SK-N-SH (cell line): ENCODE data around the gene NLGN1. TPM values are rescaled to one million over a fixed set of nuclear protein-coding genes. Genes with fewer than 3 reads are reported as not detected.

Experiments used
- CTCF ChIA-PET: fragments of 300-600, 350-600 bp; formaldehyde crosslinking; extraction: SDS; loops from one replicate; lab custom pipeline; 2021; lab: Yijun Ruan, JAX
- POLR2A ChIA-PET: fragments of 350-600 bp; sonication (Branson Sonifier 250); formaldehyde crosslinking; extraction: SDS; loops from one replicate; lab custom pipeline; 2020; ENCODE audit warnings: antibody characterized with exemption, inconsistent platforms; lab: Yijun Ruan, JAX
- DNase-seq: peaks from one replicate; pipeline ENCODE4 v3.0.0; 2012
- H2AFZ ChIP-seq: fragments of 200-600 bp; sonication (generic); 2 replicates; pipeline ENCODE4 v1.8.1; 2016; ENCODE audit warnings: antibody characterized with exemption, mild to moderate bottlenecking, low read depth
- H3F3A ChIP-seq: fragments of 200-600 bp; sonication (generic); replicated peaks from 2 replicates; pipeline ENCODE3; 2016; ENCODE audit warnings: antibody characterized with exemption, mild to moderate bottlenecking; ENCODE audit not compliant: insufficient read depth
- H3K27ac ChIP-seq, 2 experiments: fragments of 200-500 bp in 1 of 2; fragments of 200-600 bp in 1 of 2; sonication (Bioruptor generic) in 1 of 2; sonication (generic), shearing (Covaris generic) in 1 of 2; 2 replicates each; pipeline versions ENCODE4 v1.5.1 to v1.6.1; 2014 to 2016; ENCODE audit warnings: low read depth in 2 of 2, inconsistent platforms in 1 of 2, low read length in 1 of 2, mild to moderate bottlenecking in 1 of 2, mixed read lengths in 1 of 2
- H3K27me3 ChIP-seq: fragments of 200-600 bp; sonication (generic), shearing (Covaris generic); 2 replicates; pipeline ENCODE4 v1.6.1; 2016; ENCODE audit warnings: mixed run types; ENCODE audit not compliant: insufficient read depth
- H3K36me3 ChIP-seq, 2 experiments: fragments of 200-500 bp in 1 of 2; fragments of 200-600 bp in 1 of 2; sonication (Bioruptor generic) in 1 of 2; sonication (generic) in 1 of 2; replicated peaks in 1 of 2; 2 replicates each; pipeline versions ENCODE3 to v1.5.1; 2014 to 2016; ENCODE audit warnings: low read length in 1 of 2, mild to moderate bottlenecking in 1 of 2; ENCODE audit not compliant: insufficient read depth in 2 of 2, control insufficient read depth in 1 of 2
- H3K4me1 ChIP-seq, 2 experiments: fragments of 200-500 bp in 1 of 2; fragments of 200-600 bp in 1 of 2; sonication (Bioruptor generic) in 1 of 2; sonication (generic), shearing (Covaris generic) in 1 of 2; 2 replicates each; pipeline versions ENCODE4 v1.5.1 to v1.6.1; 2014 to 2016; ENCODE audit warnings: low read depth in 1 of 2, low read length in 1 of 2, mixed run types in 1 of 2; ENCODE audit not compliant: insufficient read depth in 2 of 2, control insufficient read depth in 1 of 2
- H3K4me2 ChIP-seq: fragments of 200-600 bp; sonication (generic), shearing (Covaris generic); 2 replicates; pipeline ENCODE4 v1.6.1; 2017; ENCODE audit warnings: mixed run types
- H3K4me3 ChIP-seq, 2 experiments: fragments of 200-500 bp in 1 of 2; fragments of 200-600 bp in 1 of 2; sonication (Bioruptor generic) in 1 of 2; sonication (generic), shearing (Covaris generic) in 1 of 2; 2 replicates each; pipeline versions ENCODE4 v1.5.1 to v1.8.1; 2014 to 2016; ENCODE audit warnings: low read depth in 2 of 2, inconsistent platforms in 1 of 2, low read length in 1 of 2, mild to moderate bottlenecking in 1 of 2, mixed read lengths in 1 of 2, moderate library complexity in 1 of 2
- H3K79me2 ChIP-seq: fragments of 200-600 bp; sonication (generic); 2 replicates; pipeline ENCODE4 v1.8.1; 2017; ENCODE audit warnings: mild to moderate bottlenecking; ENCODE audit not compliant: insufficient read depth
- H3K9ac ChIP-seq: fragments of 200-600 bp; sonication (generic); 2 replicates; pipeline ENCODE4 v1.6.1; 2017; ENCODE audit warnings: mixed run types
- H3K9me2 ChIP-seq: fragments of 200-600 bp; sonication (generic); 2 replicates; pipeline ENCODE4 v1.6.1; 2017; ENCODE audit warnings: mixed run types
- H3K9me3 ChIP-seq: fragments of 200-600 bp; sonication (generic); 2 replicates; pipeline ENCODE4 v1.6.1; 2017; ENCODE audit warnings: mixed run types, mild to moderate bottlenecking, moderate library complexity
- H4K20me1 ChIP-seq: fragments of 200-600 bp; sonication (generic); 2 replicates; pipeline ENCODE4 v1.6.1; 2017; ENCODE audit warnings: mild to moderate bottlenecking, mixed run types; ENCODE audit not compliant: insufficient read depth
- CTCF ChIP-seq: fragments of 200-600 bp; sonication (generic); IDR thresholded peaks from 2 replicates; pipeline ENCODE4 v1.6.1; 2017; ENCODE audit warnings: antibody characterized with exemption, mild to moderate bottlenecking, moderate library complexity
- ELF1 ChIP-seq: IDR thresholded peaks from 2 replicates; pipeline ENCODE4 v1.4.0; 2012
- EP300 ChIP-seq, 2 experiments: IDR thresholded peaks; 2 replicates each; pipeline versions ENCODE4 v1.4.0 to v1.6.1; 2012; ENCODE audit warnings: borderline replicate concordance in 1 of 2, low read depth in 1 of 2, low read length in 1 of 2
- EZH2phosphoT487 ChIP-seq: fragments of 200-600 bp; sonication (generic); IDR thresholded peaks from 2 replicates; pipeline ENCODE4 v1.6.1; 2017; ENCODE audit warnings: low read depth, mixed run types, mild to moderate bottlenecking, antibody characterized with exemption, moderate library complexity, borderline replicate concordance
- FOSL2 ChIP-seq: IDR thresholded peaks from 2 replicates; pipeline ENCODE4 v1.4.0; 2012; ENCODE audit warnings: low read depth, mild to moderate bottlenecking, moderate library complexity, borderline replicate concordance
- GATA2 ChIP-seq: sonication (generic); formaldehyde crosslinking; IDR thresholded peaks from 2 replicates; pipeline ENCODE4 v1.5.0; 2020; ENCODE audit warnings: mild to moderate bottlenecking, missing genetic modification reagents
- JUND ChIP-seq: IDR thresholded peaks from 2 replicates; pipeline ENCODE4 v1.4.0; 2012
- MAX ChIP-seq: IDR thresholded peaks from 2 replicates; pipeline ENCODE4 v1.4.0; 2012; ENCODE audit warnings: low read depth
- MEF2A ChIP-seq: IDR thresholded peaks from 2 replicates; pipeline ENCODE4 v1.4.0; 2012; ENCODE audit warnings: low read depth, borderline replicate concordance
- NFIC ChIP-seq: IDR thresholded peaks from 2 replicates; pipeline ENCODE4 v1.4.0; 2012; ENCODE audit warnings: borderline replicate concordance
- NRF1 ChIP-seq: IDR thresholded peaks from 2 replicates; pipeline ENCODE4 v1.6.1; 2012; ENCODE audit warnings: low read depth, mild to moderate bottlenecking, low read length
- PBX3 ChIP-seq: IDR thresholded peaks from 2 replicates; pipeline ENCODE4; 2012
- POLR2AphosphoS5 ChIP-seq: IDR thresholded peaks from 2 replicates; pipeline ENCODE4 v1.6.1; 2012; ENCODE audit warnings: low read depth, low read length
- REST ChIP-seq: IDR thresholded peaks from 2 replicates; pipeline ENCODE4 v1.6.1; 2012; ENCODE audit warnings: mild to moderate bottlenecking, low read depth, low read length, moderate library complexity
- RXRA ChIP-seq: IDR thresholded peaks from 2 replicates; pipeline ENCODE4 v1.4.0; 2012; ENCODE audit warnings: low read depth, mild to moderate bottlenecking, borderline replicate concordance
- SMC3 ChIP-seq: IDR thresholded peaks from 2 replicates; pipeline ENCODE4 v1.6.1; 2012; ENCODE audit warnings: low read depth, low read length, improper control_type of control experiment
- TAF1 ChIP-seq: IDR thresholded peaks from 2 replicates; pipeline ENCODE4 v1.6.1; 2012; ENCODE audit warnings: low read depth, mild to moderate bottlenecking, low read length, moderate library complexity, borderline replicate concordance
- TCF12 ChIP-seq: IDR thresholded peaks from 2 replicates; pipeline ENCODE4 v1.4.0; 2012
- TEAD4 ChIP-seq: IDR thresholded peaks from 2 replicates; pipeline ENCODE4 v1.4.0; 2012; ENCODE audit warnings: mild to moderate bottlenecking, borderline replicate concordance; ENCODE audit not compliant: insufficient read depth
- YY1 ChIP-seq: IDR thresholded peaks from 2 replicates; pipeline ENCODE4 v1.4.0; 2012; ENCODE audit warnings: low read depth, mild to moderate bottlenecking
- WGBS: methylation state at CpG from one replicate; pipeline ENCODE4 v1.1.6; 2017; ENCODE audit warnings: low lambda C conversion rate; 5-methylcytosine and 5-hydroxymethylcytosine counted together
- polyA plus RNA-seq, 3 experiments: library from polyadenylated mRNA; depleted of rRNA; stranded (reverse); fragments of >200 nt; gene quantifications; 2 replicates each; pipeline ENCODE4 v1.2.3, GENCODE V29; 2012

The NLGN1 gene
- polyA plus RNA-seq, 1 of the 3 experiments (the other 2 are of a cell fraction): 1.5 TPM

- CTCF ChIA-PET: no interaction called here
- Histone ChIP-seq H3K79me2 (no peaks in the 10 kb centered on the region), H3K27ac (peak overlapping the region; percentile 58 to 71; a peak in 3 of 4 replicates), H3F3A (peaks cover 23% of the 10 kb centered on the region), H2AFZ (no peak overlapping the region), H3K4me2 (peak overlapping the region; percentile 3), H3K36me3 (no peaks in the 10 kb centered on the region), H3K9me2 (no peaks in the 10 kb centered on the region), H3K9me3 (no peaks in the 10 kb centered on the region), H3K9ac (no peak overlapping the region), H4K20me1 (no peaks in the 10 kb centered on the region), H3K4me3 (no peak overlapping the region), H3K27me3 (no peaks in the 10 kb centered on the region), H3K4me1 (peaks cover 0 to 19% of the 10 kb centered on the region in 2 experiments; a peak in 2 of 4 replicates)
- WGBS: 72% methylated on average over 3 of the region's 3 CpGs
- TF ChIP-seq TCF12: peak; percentile 89
- no peak for TF ChIP-seq NRF1
- no peak for TF ChIP-seq REST
- no peak for TF ChIP-seq TAF1
- peak; percentile 73 for TF ChIP-seq PBX3
- no peak for TF ChIP-seq CTCF
- no peak for TF ChIP-seq EZH2phosphoT487
- no peak for TF ChIP-seq MAX
- TF ChIP-seq NFIC: peak; percentile 62; the same call in 1 of the 2 replicates
- TF ChIP-seq JUND: peak; percentile 69
- no peak for TF ChIP-seq GATA2 (CRISPR knock-in tag)
- no peak for TF ChIP-seq YY1
- no peak for TF ChIP-seq ELF1
- TF ChIP-seq MEF2A: 0 out of 2 replicates have a peak, but pooled peaks have one; percentile 14
- peak; percentile 85; the same call in 1 of the 2 replicates for TF ChIP-seq TEAD4
- no peak for TF ChIP-seq POLR2AphosphoS5
- peak; percentile 24 to 81; a peak in 1 of 4 replicates for TF ChIP-seq EP300 (IDR thresholded peaks at IDR 0.05; ENCODE audit: borderline replicate concordance in 1 of 2, low read depth in 1 of 2, low read length in 1 of 2)
- TF ChIP-seq FOSL2: peak; percentile 65
- TF ChIP-seq SMC3: no peak
- TF ChIP-seq RXRA: peak; percentile 37; the same call in 1 of the 2 replicates
- no peak for DNase-seq
- POLR2A ChIA-PET: no interaction called here
These were observed 931.8 kb downstream of the NLGN1 start for GRCh38 chr3:174329321-174329720.
